ENCODE data around the gene P2RY14. TPM values are rescaled to one million over a fixed set of nuclear protein-coding genes. Genes with fewer than 3 reads are reported as not detected.

The P2RY14 gene
- total and polyA plus RNA-seq, 2 of the 13 experiments (the other 11 are each of a cell fraction or from before 2014, with no cell fraction given) = not detected

GRCh38 chr3:151303751-151304150 is 25.4 kb upstream of the P2RY14 start:
- DNase-seq (ENCODE audit: low spot score) (no peak), ATAC-seq (no peak), FAIRE-seq (no peak)
- BruUV-seq (replicated peaks) = no TSS peak
- no peaks in the 10 kb centered on the region for H3K9me3 ChIP-seq (ENCODE audit: low read length)
- H3K4me1 ChIP-seq (ENCODE audit: insufficient read depth, low read length) = peaks cover 10% of the 10 kb centered on the region
- H3K27me3 ChIP-seq (ENCODE audit: control insufficient read depth in 1 of 2, insufficient read depth in 2 of 2, low read length in 2 of 2) = no peaks in the 10 kb centered on the region
- no peak overlapping the region for H3K9ac ChIP-seq (ENCODE audit: insufficient read depth, low read depth, low read length)
- POLR2A ChIA-PET = no interaction called here
- no peaks in the 10 kb centered on the region for H3K79me2 ChIP-seq (ENCODE audit: insufficient read depth, low read length)
- intact Hi-C loops (cut with micrococcal nuclease; ENCODE audit: unreplicated experiment) (no loop called here), in situ Hi-C loops (cut with HindIII; ENCODE audit: extremely low pct_ligation_motif_present, low pct_unique_long_range_greater_than_20kb) (no loop called here)
- H3K4me3 ChIP-seq (replicated peaks in 1 of 3; ENCODE audit: insufficient read depth in 1 of 3, low read depth in 2 of 3, low read length in 3 of 3) = no peak overlapping the region
- H3K36me3 ChIP-seq (replicated peaks in 1 of 2; ENCODE audit: control insufficient read depth in 1 of 2, insufficient read depth in 2 of 2, low read length in 2 of 2) = no peaks in the 10 kb centered on the region
- no peaks in the 10 kb centered on the region for H4K20me1 ChIP-seq (ENCODE audit: insufficient read depth, low read length)
- CTCF ChIA-PET (ENCODE audit: low intra/inter-chr PET ratio, low total read pairs) = no interaction called here
- no peak overlapping the region for H3K4me2 ChIP-seq (ENCODE audit: low read depth, low read length)
- H3K27ac ChIP-seq (ENCODE audit: extremely low read length, insufficient read depth, low read length) = no peak overlapping the region
- H2AFZ ChIP-seq (ENCODE audit: low read length) = no peak overlapping the region
- 10% methylated on average over 2 of the region's 2 CpGs for WGBS (ENCODE audit: low lambda C conversion rate)
- TF ChIP-seq LCORL (IDR thresholded peaks at IDR 0.05) (no peak), LCORL (CRISPR knock-in tag; IDR thresholded peaks at IDR 0.05) (no peak), GPBP1L1 (CRISPR knock-in tag; IDR thresholded peaks at IDR 0.05) (no peak), SMARCE1 (IDR thresholded peaks at IDR 0.05; ENCODE audit: borderline replicate concordance) (no peak), ZBTB42 (CRISPR knock-in tag; IDR thresholded peaks at IDR 0.05) (no peak), ZNF772 (CRISPR knock-in tag; IDR thresholded peaks at IDR 0.05) (no peak)

GRCh38 chr3:151301787-151302186 is 23.4 kb upstream of the P2RY14 start:
- FAIRE-seq (no peak), ATAC-seq (no peak), DNase-seq (ENCODE audit: low spot score) (no peak)
- WGBS (ENCODE audit: low lambda C conversion rate) = 32% methylated on average over 3 of the region's 3 CpGs
- Histone ChIP-seq H3K27ac (ENCODE audit: extremely low read length, insufficient read depth, low read length) (no peak overlapping the region), H2AFZ (ENCODE audit: low read length) (no peak overlapping the region), H3K9ac (ENCODE audit: insufficient read depth, low read depth, low read length) (no peak overlapping the region), H3K9me3 (ENCODE audit: low read length) (no peaks in the 10 kb centered on the region), H3K79me2 (ENCODE audit: insufficient read depth, low read length) (no peaks in the 10 kb centered on the region), H3K36me3 (replicated peaks in 1 of 2; ENCODE audit: control insufficient read depth in 1 of 2, insufficient read depth in 2 of 2, low read length in 2 of 2) (no peaks in the 10 kb centered on the region), H3K4me2 (ENCODE audit: low read depth, low read length) (no peak overlapping the region), H3K4me3 (replicated peaks in 1 of 3; ENCODE audit: insufficient read depth in 1 of 3, low read depth in 2 of 3, low read length in 3 of 3) (no peak overlapping the region), H3K27me3 (ENCODE audit: control insufficient read depth in 1 of 2, insufficient read depth in 2 of 2, low read length in 2 of 2) (no peaks in the 10 kb centered on the region), H4K20me1 (ENCODE audit: insufficient read depth, low read length) (no peaks in the 10 kb centered on the region), H3K4me1 (ENCODE audit: insufficient read depth, low read length) (peaks cover 10% of the 10 kb centered on the region)
- ChIA-PET CTCF (ENCODE audit: low intra/inter-chr PET ratio, low total read pairs) (no interaction called here), POLR2A (no interaction called here)
- no TSS peak for BruUV-seq (replicated peaks)
- in situ Hi-C loops (cut with HindIII; ENCODE audit: extremely low pct_ligation_motif_present, low pct_unique_long_range_greater_than_20kb) = no loop called here
- intact Hi-C loops (cut with micrococcal nuclease; ENCODE audit: unreplicated experiment) = no loop called here
- TF ChIP-seq ZNF639 (CRISPR knock-in tag; conservative IDR thresholded peaks at IDR 0.05) (no peak), ETV6 (CRISPR knock-in tag; conservative IDR thresholded peaks at IDR 0.05) (no peak), AGO2 (optimal IDR thresholded peaks at IDR 0.05; ENCODE audit: low read depth, low read length) (no peak), NR2C2 (CRISPR knock-in tag; IDR thresholded peaks at IDR 0.05; ENCODE audit: borderline replicate concordance) (no peak), ZNF335 (CRISPR knock-in tag; IDR thresholded peaks at IDR 0.05) (no peak), SRSF4 (IDR thresholded peaks at IDR 0.05; ENCODE audit: low read depth, low read length, poor library complexity, severe bottlenecking) (no peak)

Measured in HepG2 (cell line).